Cardiac septum (tissue), 1 donor: Measurements from ENCODE around the gene MORN5. TPM values are rescaled to one million over a fixed set of nuclear protein-coding genes. Genes with fewer than 3 reads are reported as not detected.

Experiments
- DNase-seq: peaks from one replicate; pipeline ENCODE4 v3.0.0-alpha.2; 2020; ENCODE audit warnings: low spot score
- intact Hi-C: fragments of 100-400 bp; cut with DNase I; formaldehyde crosslinking; loops from one replicate; pipeline ENCODE4 v1.14.0; 2022
- total RNA-seq: library from RNA; stranded (reverse); fragmentation: NEBNext Ultra II Directional; extraction: Animal tissue kit (Norgen Biotek cat#: 25700); gene quantifications from one replicate; pipeline ENCODE4 v1.2.1, GENCODE V29; 2021
- donor health status: DM: no; HTN: no; CAD: no.

MORN5 gene
- total RNA-seq, 1 donor from 2014 or later: not detected

GRCh38 chr9:122122903-122123632 lies 36.6 kb upstream of the MORN5 start:
- peak; percentile 82 for DNase-seq
- intact Hi-C loops: loop anchor here (10.0 kb wide), 1 partner anchor 692 kb away; no protein-coding TSS in a partner anchor

GRCh38 chr9:122124048-122124447 lies 35.7 kb upstream of the MORN5 start:
- intact Hi-C loops: loop anchor here (1.0 to 10.0 kb wide), 2 partner anchors 23 to 691 kb away; no protein-coding TSS in a partner anchor
- no peak for DNase-seq

- intact Hi-C loops: loop anchor here (1.0 to 10.0 kb wide), 2 partner anchors 23 to 690 kb away; no protein-coding TSS in a partner anchor
- no peak for DNase-seq
Measured at GRCh38 chr9:122124528-122124927, 35.2 kb upstream of the MORN5 start.

- DNase-seq: peak; percentile 89
- intact Hi-C loops: loop anchor here (1.0 to 10.0 kb wide), 2 partner anchors 225 to 690 kb away; no protein-coding TSS in a partner anchor
Measured at GRCh38 chr9:122125158-122125508, 34.6 kb upstream of the MORN5 start.

- intact Hi-C loops: loop anchor here (1.0 to 10.0 kb wide), 2 partner anchors 225 to 689 kb away; no protein-coding TSS in a partner anchor
- DNase-seq: no peak
Measured at GRCh38 chr9:122125509-122126330, 34.0 kb upstream of the MORN5 start.

GRCh38 chr9:122126331-122127261 lies 33.1 kb upstream of the MORN5 start:
- no peak for DNase-seq
- intact Hi-C loops: loop anchor here (10.0 kb wide), 1 partner anchor 688 kb away; no protein-coding TSS in a partner anchor

- intact Hi-C loops: loop anchor here (10.0 kb wide), 1 partner anchor 687 kb away; no protein-coding TSS in a partner anchor
- DNase-seq: no peak
Measured at GRCh38 chr9:122127396-122127798, 32.3 kb upstream of the MORN5 start.

- DNase-seq: no peak
- intact Hi-C loops: loop anchor here (10.0 kb wide), 1 partner anchor 687 kb away; no protein-coding TSS in a partner anchor
Measured at GRCh38 chr9:122128007-122128968, 31.4 kb upstream of the MORN5 start.

- intact Hi-C loops: loop anchor here (10.0 kb wide), 1 partner anchor 686 kb away; no protein-coding TSS in a partner anchor
Measured at GRCh38 chr9:122128969-122129343, 30.8 kb upstream of the MORN5 start.

GRCh38 chr9:122129969-122130368 lies 29.7 kb upstream of the MORN5 start:
- intact Hi-C loops: loop anchor here (10.0 kb wide), 1 partner anchor 685 kb away; no protein-coding TSS in a partner anchor
- no peak for DNase-seq

More at GRCh38 chr9:122128969-122129343, 30.8 kb upstream of the MORN5 start:
- DNase-seq: no peak

- no peak for DNase-seq
- intact Hi-C loops: no loop called here
Measured at GRCh38 chr9:122130837-122131236, 28.9 kb upstream of the MORN5 start.

GRCh38 chr9:122131401-122132001 lies 28.2 kb upstream of the MORN5 start:
- peak; percentile 84 for DNase-seq
- intact Hi-C loops: no loop called here

GRCh38 chr9:122132539-122132938 lies 27.2 kb upstream of the MORN5 start:
- DNase-seq: no peak
- intact Hi-C loops: no loop called here

- intact Hi-C loops: no loop called here
- no peak for DNase-seq
Measured at GRCh38 chr9:122133263-122133983, 26.3 kb upstream of the MORN5 start.

GRCh38 chr9:122133984-122134535 lies 25.6 kb upstream of the MORN5 start:
- DNase-seq: no peak
- intact Hi-C loops: no loop called here

GRCh38 chr9:122134822-122135528 lies 24.7 kb upstream of the MORN5 start:
- no peak for DNase-seq

More at GRCh38 chr9:122134822-122135528, 24.7 kb upstream of the MORN5 start:
- intact Hi-C loops: no loop called here
